GM12872 (cell line): ENCODE results near the gene MMP7.

ENCODE experiments used
- TF ChIP-seq, protein P1 (sequence below): IDR thresholded peaks from 3 replicates; pipeline ENCODE4 v1.5.1; 2011; ENCODE audit warnings: low read depth, mild to moderate bottlenecking, low read length, moderate library complexity; ENCODE audit not compliant: insufficient read depth

MMP7 gene

DNA sequence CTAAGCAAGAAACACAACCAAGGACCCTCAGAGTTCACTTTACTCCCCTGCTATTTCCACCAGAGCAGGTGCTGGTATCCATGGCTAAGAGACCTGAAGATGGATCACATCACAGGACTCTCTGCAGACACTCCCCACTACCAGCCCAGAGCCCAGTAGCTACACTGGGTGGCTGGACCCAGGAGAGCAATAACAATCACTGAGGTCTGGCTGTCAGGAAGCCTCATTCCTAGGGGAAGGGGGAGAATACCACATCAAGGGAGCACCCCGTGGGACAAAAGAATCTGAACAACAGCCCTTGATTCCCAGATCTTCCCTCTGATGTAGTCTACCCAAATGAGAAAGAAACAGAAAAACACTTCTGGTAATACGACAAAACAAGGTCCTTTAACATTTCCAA lies 9.0 kb upstream of the MMP7 start:
- TF ChIP-seq, protein P1, sequence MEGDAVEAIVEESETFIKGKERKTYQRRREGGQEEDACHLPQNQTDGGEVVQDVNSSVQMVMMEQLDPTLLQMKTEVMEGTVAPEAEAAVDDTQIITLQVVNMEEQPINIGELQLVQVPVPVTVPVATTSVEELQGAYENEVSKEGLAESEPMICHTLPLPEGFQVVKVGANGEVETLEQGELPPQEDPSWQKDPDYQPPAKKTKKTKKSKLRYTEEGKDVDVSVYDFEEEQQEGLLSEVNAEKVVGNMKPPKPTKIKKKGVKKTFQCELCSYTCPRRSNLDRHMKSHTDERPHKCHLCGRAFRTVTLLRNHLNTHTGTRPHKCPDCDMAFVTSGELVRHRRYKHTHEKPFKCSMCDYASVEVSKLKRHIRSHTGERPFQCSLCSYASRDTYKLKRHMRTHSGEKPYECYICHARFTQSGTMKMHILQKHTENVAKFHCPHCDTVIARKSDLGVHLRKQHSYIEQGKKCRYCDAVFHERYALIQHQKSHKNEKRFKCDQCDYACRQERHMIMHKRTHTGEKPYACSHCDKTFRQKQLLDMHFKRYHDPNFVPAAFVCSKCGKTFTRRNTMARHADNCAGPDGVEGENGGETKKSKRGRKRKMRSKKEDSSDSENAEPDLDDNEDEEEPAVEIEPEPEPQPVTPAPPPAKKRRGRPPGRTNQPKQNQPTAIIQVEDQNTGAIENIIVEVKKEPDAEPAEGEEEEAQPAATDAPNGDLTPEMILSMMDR, result no peak

DNA sequence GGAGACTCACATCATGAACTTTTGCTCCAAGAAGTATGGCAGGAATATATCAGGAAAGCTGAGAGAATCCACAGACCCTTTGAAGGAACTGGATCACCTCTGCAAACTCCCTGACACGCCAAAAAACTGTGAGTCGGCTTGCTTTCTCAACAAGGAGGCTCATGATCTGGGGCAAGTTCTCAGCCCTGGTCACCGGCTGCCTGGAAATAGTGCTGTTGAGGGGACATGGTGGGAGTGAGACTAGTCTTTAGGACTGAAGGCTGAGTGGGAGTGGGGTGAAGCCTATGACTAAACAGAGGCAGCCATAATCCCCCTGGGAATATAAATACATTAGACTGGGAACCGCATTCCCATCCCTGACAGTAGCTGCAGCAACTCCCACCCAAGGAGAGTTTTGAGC lies 8.4 kb upstream of the MMP7 start:
- TF ChIP-seq, protein P1, result no peak

- TF ChIP-seq, protein P1, result peak; percentile 45; the same call in 2 of the 3 replicates
Measured at GRCh38 chr11:102534261-102534872, 3.8 kb upstream of the MMP7 start.

- TF ChIP-seq, protein P1, result no peak
Measured at GRCh38 chr11:102528618-102529017, 1.9 kb downstream of the MMP7 start.

DNA sequence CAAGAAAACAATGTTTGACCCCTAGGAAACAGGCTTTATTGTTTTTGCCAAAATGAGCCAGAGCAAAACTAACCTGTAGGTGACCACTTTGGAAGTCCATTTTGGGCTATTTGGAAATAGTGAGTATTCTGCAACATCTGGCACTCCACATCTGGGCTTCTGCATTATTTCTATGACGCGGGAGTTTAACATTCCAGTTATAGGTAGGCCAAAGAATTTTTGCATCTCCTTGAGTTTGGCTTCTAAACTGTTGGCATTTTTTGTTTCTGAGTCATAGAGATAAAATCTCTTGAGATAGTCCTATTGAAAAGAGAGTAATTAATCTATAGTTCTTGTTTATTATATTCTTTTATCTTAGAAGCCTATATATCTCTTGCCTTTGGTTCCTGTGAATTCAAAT lies 2.9 kb downstream of the MMP7 start:
- TF ChIP-seq, protein P1, result no peak

GRCh38 chr11:102527041-102527440 lies 3.5 kb downstream of the MMP7 start:
- TF ChIP-seq, protein P1, result no peak

DNA sequence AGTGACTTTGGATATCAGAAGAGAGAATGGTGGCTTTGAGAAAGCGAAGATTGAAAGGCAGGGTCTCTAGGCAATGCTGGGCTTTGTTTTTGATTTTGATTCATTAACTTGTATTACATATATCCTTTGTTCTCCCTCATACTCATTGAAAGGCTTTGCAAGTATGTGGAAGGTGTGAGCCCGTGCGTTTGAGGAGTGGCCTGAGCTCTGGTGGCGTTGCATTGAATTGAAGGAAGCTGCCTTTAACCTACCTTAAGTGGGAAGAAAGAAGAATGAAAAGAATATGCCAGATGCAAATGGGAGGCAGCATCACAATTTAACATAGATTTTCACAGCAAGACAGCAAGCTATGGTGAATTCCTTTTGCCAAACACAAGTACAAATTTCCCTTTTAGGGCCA lies 6.7 kb downstream of the MMP7 start:
- TF ChIP-seq, protein P1, result no peak
